GM10266 (cell line): ENCODE measurements around the gene ALDH18A1.

Experiments used
- DNase-seq: peaks from one replicate; pipeline ENCODE4 v3.0.0; 2012; ENCODE audit errors: extremely low spot score
- TF ChIP-seq, protein P1 (sequence below): IDR thresholded peaks from 2 replicates; pipeline ENCODE4 v1.5.1; 2012; ENCODE audit warnings: mild to moderate bottlenecking, low read depth; ENCODE audit not compliant: control insufficient read depth, insufficient read depth; ENCODE audit errors: missing control alignments

The ALDH18A1 gene

DNA sequence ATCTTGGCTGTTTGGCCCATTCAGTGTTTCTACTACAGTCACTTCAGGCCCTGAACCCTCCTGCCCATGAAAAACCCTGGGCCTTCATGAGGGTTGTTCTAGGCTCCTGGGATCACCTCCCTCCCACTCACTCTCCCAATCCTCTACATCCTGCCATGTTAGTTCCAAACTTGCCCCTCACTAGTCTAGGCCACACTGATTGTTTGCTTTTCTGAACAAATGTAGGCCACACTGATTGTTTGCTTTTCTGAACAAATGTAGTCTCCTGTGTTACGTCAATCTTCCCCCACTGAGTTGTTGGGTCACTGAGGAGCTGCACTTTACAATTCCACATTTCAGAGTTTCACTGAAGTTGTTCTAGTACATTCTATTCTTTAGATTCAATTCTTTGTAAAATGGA is 5.3 kb upstream of the ALDH18A1 start:
- DNase-seq, result no peak
- TF ChIP-seq, protein P1, sequence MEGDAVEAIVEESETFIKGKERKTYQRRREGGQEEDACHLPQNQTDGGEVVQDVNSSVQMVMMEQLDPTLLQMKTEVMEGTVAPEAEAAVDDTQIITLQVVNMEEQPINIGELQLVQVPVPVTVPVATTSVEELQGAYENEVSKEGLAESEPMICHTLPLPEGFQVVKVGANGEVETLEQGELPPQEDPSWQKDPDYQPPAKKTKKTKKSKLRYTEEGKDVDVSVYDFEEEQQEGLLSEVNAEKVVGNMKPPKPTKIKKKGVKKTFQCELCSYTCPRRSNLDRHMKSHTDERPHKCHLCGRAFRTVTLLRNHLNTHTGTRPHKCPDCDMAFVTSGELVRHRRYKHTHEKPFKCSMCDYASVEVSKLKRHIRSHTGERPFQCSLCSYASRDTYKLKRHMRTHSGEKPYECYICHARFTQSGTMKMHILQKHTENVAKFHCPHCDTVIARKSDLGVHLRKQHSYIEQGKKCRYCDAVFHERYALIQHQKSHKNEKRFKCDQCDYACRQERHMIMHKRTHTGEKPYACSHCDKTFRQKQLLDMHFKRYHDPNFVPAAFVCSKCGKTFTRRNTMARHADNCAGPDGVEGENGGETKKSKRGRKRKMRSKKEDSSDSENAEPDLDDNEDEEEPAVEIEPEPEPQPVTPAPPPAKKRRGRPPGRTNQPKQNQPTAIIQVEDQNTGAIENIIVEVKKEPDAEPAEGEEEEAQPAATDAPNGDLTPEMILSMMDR, result no peak

DNA sequence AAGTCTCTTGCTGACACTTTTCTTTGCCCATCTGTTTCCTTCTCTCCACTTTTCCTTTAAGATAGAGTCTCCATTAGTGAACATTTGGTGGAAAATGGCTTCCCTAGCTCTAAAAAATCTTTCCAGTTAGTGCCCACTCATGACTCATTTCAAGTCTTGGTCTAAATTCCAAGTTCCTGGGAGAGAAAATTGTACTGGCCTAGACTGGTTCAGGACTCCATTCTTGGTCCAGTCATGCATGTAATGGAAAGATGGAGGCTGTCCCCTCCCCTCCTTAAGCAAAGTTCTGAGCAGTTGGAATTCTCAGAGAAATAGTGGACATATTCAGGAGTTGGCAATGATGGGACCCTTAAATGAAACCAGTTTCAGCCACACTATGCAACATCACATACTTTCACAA is 3.8 kb upstream of the ALDH18A1 start:
- TF ChIP-seq, protein P1, result no peak
- DNase-seq, result no peak

DNA sequence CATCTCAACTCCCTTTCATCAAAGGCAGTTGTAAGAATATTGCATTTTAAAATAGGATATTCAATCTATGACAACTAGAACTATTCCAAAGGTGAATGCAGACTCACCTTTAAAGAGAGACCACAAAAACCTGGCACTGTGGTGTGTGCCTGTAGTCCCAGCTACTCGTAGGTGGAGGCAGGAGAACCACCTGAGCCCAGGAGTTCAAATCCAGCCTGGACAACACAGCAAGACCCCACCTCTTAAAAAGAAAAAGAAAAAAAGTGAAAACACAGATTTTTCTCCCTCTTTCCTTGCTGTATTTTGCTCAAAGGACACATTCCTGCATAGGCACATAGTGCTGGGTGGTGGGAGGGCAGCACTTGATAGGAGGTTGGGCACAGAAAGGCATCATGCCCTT is 739 bp upstream of the ALDH18A1 start:
- DNase-seq, result no peak
- TF ChIP-seq, protein P1, result no peak

DNA sequence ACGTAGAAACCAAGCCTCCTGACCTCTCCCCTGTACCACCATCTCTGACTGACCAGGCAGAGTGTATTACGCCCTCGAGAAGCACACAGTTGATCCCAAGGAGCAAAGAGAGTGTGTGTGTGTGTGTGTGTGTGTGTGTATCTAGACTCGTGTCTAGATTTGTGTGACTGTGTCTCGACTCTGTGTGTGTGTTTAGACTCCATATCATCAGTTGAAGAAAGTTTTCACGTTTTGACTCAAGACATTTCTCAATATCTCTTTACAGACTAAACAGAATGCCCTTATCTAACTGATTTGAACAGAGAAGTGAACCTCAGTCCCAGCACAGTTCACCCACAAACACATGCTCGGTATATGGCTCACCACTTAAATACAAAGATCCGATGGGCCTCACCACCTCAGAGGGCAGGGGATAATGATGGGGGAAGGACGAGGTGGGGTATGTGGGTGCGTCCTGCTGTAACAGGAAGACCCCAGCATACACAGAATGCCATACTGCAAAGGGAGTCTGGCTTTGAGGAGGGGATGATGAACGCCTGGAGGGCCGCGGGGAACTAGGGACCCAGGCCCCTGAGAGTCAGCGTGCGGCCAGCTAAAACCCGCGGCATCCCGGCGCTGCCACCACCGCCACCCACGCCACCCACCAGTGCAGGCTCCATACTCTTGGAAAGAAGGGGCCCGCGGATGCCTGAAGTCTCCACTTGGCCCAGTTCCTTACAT is 780 bp downstream of the ALDH18A1 start:
- TF ChIP-seq, protein P1, result no peak
- peak; percentile 18 for DNase-seq

DNA sequence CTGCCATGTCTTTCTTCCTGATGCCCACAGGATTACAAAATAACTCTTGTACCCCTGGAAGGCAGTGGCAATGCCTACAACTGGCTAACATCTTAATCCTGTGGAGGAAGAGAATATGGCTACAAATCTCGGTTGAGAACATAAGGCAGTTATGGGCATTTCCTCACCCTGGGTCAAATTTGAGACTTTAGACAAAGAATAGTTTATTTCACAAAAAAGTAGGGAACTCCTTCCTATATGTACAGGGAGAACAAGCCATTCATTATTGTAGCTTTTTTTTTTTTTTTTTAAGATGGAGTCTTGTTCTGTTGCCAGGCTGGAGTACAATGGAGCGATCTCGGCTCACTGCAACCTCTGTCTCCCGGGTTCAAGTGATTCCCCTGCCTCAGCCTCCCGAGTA is 2.6 kb downstream of the ALDH18A1 start:
- TF ChIP-seq, protein P1, result no peak
- no peak for DNase-seq

DNA sequence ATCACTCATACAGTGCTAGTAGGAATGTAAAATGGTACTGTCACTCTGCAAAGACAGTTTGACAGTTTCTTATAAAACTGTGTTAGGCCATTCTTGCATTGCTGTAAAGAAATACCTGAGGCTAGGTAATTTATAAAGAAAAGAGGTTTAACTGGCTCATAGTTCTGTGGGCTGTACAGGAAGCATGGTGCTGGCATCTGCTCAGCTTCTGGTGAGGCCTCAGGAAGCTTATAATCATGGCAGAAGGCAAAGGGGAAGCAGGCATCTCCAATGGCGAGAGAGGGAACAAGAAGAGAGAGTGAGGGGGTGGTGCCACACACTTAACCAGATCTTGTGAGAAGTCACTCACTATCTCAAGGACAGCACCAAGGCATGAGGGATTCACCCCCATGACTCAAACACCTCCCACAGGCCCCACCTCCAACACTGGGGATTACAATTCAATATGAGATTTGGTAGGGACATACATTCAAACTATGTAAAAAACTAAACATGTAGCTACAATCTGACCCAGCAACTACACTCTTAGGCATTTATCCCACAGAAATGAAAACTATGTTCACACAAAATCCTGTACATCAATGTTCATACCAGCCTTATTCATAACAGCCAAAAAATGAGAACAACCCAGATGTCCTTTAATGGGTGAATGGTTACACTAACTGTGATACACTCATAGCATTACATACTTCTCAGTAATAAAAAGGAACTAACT is 5.0 kb downstream of the ALDH18A1 start:
- TF ChIP-seq, protein P1, result no peak
- no peak for DNase-seq

DNA sequence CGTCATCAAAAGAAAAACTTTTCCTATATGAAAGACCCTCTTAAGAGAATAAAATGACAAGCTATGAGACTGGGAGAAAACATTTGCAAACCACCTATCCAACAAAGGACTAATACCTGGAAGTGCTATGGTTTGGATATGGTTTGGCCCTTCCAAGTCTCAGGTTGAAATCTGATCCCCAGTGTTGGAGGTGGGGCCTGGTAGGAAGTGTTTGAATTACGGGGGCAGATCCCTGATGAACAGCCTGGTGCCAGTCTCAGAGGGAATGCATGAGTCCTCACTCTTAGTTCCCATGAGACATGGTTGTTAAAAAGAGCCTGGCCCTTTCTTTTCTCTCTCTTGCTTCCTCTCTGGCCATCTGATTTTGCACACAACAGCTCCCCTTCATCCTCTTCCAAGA is 6.3 kb downstream of the ALDH18A1 start:
- DNase-seq, result no peak
- TF ChIP-seq, protein P1, result no peak
